VCaP (cell line): ENCODE results near the gene ADCY2.

Experiments
- H3K27ac ChIP-seq: fragments of 450-650 bp; 2 replicates; pipeline ENCODE4 v1.5.1; 2017
- TF ChIP-seq, protein P1 (sequence below): fragments of 450-650 bp; conservative IDR thresholded peaks from 2 replicates; pipeline ENCODE4 v1.5.1; 2017; ENCODE audit warnings: mild to moderate bottlenecking, moderate library complexity

ADCY2 gene

DNA sequence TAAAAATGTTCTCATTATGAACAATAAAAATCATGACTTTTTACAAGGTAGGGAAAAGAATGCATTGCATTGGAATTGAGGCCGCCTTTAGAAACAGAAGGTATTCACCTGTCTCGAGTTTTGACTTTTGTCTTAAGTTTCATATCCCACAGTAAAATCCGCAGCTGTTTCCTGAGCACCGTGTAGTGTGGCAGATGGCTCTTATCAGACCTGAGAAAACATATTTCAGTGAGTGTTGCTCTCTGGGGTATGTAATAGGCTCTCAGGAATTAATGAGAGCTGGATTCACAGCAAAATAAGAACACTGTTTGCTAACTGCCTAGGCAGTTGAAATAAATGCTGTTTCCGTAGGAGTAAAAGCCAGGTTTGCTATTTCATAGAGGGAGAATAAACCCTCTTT, 233.6 kb downstream of the ADCY2 start:
- TF ChIP-seq, protein P1, sequence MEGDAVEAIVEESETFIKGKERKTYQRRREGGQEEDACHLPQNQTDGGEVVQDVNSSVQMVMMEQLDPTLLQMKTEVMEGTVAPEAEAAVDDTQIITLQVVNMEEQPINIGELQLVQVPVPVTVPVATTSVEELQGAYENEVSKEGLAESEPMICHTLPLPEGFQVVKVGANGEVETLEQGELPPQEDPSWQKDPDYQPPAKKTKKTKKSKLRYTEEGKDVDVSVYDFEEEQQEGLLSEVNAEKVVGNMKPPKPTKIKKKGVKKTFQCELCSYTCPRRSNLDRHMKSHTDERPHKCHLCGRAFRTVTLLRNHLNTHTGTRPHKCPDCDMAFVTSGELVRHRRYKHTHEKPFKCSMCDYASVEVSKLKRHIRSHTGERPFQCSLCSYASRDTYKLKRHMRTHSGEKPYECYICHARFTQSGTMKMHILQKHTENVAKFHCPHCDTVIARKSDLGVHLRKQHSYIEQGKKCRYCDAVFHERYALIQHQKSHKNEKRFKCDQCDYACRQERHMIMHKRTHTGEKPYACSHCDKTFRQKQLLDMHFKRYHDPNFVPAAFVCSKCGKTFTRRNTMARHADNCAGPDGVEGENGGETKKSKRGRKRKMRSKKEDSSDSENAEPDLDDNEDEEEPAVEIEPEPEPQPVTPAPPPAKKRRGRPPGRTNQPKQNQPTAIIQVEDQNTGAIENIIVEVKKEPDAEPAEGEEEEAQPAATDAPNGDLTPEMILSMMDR, result no peak
- no peak overlapping the region for H3K27ac ChIP-seq

DNA sequence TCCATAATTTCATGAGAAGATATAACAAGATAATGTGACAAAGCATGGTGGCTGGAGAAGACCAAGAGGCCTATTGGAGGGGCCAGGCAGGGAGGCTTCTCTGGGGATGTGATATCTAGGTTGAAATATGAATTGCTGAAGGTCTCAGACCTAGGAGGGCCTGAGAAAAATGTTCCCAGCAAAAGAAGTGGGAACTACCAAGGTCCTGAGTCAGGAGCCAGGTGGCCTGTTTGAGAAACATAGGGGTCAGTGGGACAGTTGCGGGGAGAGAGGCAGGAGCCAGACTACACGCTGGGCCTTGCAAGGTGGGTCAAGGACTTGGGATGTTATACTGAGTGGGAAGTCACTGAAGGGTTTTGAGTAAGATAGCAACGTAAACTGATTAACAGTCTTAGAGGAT, 238.9 kb downstream of the ADCY2 start:
- H3K27ac ChIP-seq, result no peak overlapping the region
- TF ChIP-seq, protein P1, result no peak

DNA sequence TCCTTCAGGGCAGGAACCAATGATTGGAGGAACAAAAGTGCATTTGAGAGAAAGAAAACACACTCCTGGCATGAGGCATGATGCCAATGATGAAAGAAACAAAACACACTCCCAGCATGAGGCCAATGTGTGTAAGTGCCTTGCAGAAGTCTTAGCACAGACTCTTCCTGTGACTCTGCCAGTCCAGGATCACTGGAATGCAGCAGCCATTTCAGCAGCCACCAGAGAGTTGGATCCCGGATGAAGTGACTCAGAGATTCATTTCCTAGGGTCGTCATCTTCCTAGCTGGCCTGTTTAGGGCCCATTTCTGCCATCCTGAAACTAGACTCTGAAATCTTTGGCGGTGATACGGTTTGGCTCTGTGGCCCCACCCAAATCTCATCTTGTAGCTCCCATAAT, 242.5 kb downstream of the ADCY2 start:
- H3K27ac ChIP-seq, result no peak overlapping the region
- TF ChIP-seq, protein P1, result no peak

DNA sequence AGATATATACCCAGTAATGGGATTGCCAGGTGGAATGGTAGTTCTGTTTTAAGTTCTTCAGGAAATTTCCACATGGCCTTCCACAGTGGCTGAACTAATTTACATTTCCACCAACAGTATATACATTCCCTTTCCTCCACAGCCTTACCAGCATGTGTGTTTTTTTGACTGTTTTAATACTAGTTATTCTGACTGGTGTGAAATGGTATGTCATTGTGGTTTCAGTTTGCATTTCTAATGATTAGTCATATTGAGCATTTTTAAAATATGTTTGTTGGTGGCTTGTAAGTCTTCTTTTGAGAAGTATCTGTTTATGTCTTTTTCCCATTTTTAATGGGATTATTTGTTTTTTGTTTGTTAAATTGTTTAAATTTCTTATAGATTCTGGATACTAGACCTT, 246.1 kb downstream of the ADCY2 start:
- TF ChIP-seq, protein P1, result no peak
- H3K27ac ChIP-seq, result no peak overlapping the region

DNA sequence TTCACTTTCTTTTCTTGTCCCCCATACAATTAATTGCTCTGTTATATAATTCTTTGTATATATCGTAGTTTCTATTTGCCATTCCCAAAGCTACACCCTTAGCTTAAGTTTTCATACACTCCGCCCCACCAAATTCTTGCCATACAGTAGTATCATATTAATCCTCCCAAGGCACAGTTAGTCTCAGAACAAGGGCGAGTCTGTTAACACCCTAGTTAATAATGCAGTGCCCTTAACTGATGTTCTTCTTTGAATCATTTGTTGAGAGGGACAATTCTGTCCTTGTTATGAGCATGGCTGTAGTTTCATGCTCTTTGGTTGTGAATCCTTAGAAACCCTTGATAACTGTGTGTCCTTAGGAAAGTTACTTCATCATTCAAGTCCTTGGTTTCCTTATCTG, 248.8 kb downstream of the ADCY2 start:
- no peak overlapping the region for H3K27ac ChIP-seq
- TF ChIP-seq, protein P1, result no peak

DNA sequence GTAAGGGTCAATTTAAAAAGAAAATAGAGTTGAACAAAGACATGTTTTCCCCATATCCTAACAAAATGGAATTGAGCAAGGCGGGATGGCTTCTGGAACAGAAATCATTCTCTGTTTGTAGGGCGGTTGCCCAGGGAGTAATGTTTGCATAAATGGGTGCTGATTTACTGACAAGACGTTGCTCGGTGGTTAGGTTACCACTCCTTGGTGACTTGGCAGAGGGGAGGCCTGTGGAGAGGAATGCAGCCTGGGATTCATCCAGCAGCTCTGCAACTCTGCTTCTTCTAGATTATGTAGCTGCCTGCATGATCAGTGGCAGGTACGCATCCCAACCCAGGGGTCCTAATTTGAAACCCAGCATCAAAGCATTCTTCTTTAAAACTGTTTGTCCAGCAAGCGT, 254.8 kb downstream of the ADCY2 start:
- TF ChIP-seq, protein P1, result no peak
- no peak overlapping the region for H3K27ac ChIP-seq

DNA sequence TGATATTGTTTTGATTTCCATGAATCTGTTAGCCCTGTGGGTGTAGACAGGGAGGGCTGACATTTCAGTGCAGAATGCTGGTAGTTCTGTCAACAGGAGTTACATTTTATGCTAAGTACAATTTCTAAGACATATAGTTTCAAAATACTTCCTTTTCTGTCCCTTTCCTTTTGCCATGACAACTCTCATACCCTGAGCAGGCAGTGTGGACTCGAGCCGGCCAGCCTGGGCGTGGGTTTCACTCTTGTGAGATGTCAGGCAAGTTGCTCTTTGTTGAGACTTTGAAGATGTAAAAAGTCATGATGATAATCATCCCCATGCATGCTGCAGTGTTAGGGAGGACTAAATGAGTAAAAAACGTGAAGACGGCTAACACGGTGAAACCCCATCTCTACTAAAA, 257.1 kb downstream of the ADCY2 start:
- no peak overlapping the region for H3K27ac ChIP-seq
- TF ChIP-seq, protein P1, result no peak

DNA sequence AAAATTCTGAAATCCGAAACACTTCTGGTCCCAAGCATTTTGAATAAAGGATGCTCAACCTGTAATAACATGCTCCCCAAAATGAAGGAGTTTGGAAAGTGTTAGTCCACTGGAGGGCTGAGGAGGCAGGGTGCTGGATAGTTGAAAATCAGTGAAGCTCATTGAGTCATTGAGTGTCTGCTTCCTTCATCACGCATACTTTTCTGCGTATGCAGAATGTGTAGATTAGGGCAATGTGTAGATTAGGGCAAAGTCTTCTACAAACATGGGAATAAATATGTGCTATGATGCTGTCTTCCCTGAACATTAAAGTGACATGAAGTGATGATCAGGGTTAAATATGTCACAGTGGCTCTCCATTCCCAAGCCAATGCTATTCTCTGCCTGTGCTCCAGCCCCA, 261.2 kb downstream of the ADCY2 start:
- TF ChIP-seq, protein P1, result no peak
- no peak overlapping the region for H3K27ac ChIP-seq
